SK-N-SH treated with all-trans-retinoic acid at 6 μM for 48 hours (cell line): ENCODE data around the gene KRTAP4-16.

Experiments used
- ATAC-seq: fragments of 200-7000 bp; cut with Tn5 transposase; 3 replicates; pipeline ENCODE4 v1.9.1; 2020; ENCODE audit warnings: mild to moderate bottlenecking, moderate library complexity
- ARNTL ChIP-seq: fragments of 450-650 bp; formaldehyde crosslinking; IDR thresholded peaks from 2 replicates; pipeline ENCODE4 v1.5.0; 2020; ENCODE audit warnings: low read depth, mild to moderate bottlenecking, moderate library complexity, borderline replicate concordance
- BACH2 ChIP-seq: fragments of 250-450 bp; sonication (Bioruptor Pico); IDR thresholded peaks from 2 replicates; pipeline ENCODE4 v1.9.0; 2021; ENCODE audit warnings: mild to moderate bottlenecking, borderline replicate concordance
- CREB5 ChIP-seq: fragments of 250-450 bp; sonication (Bioruptor Pico); IDR thresholded peaks from 2 replicates; pipeline ENCODE4 v1.5.1; 2020; ENCODE audit warnings: low read depth, mild to moderate bottlenecking, moderate library complexity
- CSDC2 ChIP-seq: fragments of 250-450 bp; sonication (Bioruptor Pico); IDR thresholded peaks from 2 replicates; pipeline ENCODE4 v1.5.0; 2020; ENCODE audit warnings: mild to moderate bottlenecking, moderate library complexity
- CSRNP3 ChIP-seq: fragments of 250-450 bp; sonication (Bioruptor Pico); IDR thresholded peaks from 2 replicates; pipeline ENCODE4 v1.5.1; 2021; ENCODE audit warnings: mild to moderate bottlenecking, moderate library complexity
- ESRRG ChIP-seq: fragments of 250-450 bp; sonication (Bioruptor Pico); IDR thresholded peaks from 2 replicates; pipeline ENCODE4 v1.6.1; 2021; ENCODE audit warnings: mild to moderate bottlenecking
- GLIS3 ChIP-seq: fragments of 250-450 bp; sonication (Bioruptor Pico); IDR thresholded peaks from 2 replicates; pipeline ENCODE4 v1.5.0; 2020; ENCODE audit warnings: mild to moderate bottlenecking, moderate library complexity
- ISL1 ChIP-seq: fragments of 250-450 bp; sonication (Bioruptor Pico); IDR thresholded peaks from 2 replicates; pipeline ENCODE4 v2.1.2; 2022; ENCODE audit warnings: mild to moderate bottlenecking, moderate library complexity
- OSR1 ChIP-seq: fragments of 250-450 bp; sonication (Bioruptor Pico); IDR thresholded peaks from 2 replicates; pipeline ENCODE4 v1.8.0; 2022; ENCODE audit warnings: moderate library complexity, mild to moderate bottlenecking, inconsistent platforms
- PATZ1 ChIP-seq: fragments of 250-450 bp; sonication (Bioruptor Pico); IDR thresholded peaks from 2 replicates; pipeline ENCODE4 v1.8.0; 2020; ENCODE audit warnings: mild to moderate bottlenecking, moderate library complexity, borderline replicate concordance
- POU6F1 ChIP-seq: fragments of 250-450 bp; sonication (Bioruptor Pico); IDR thresholded peaks from 2 replicates; pipeline ENCODE4 v1.8.0; 2021; ENCODE audit warnings: low read depth, mild to moderate bottlenecking, moderate library complexity, borderline replicate concordance
- PPARA ChIP-seq: fragments of 250-450 bp; sonication (Bioruptor Pico); IDR thresholded peaks from 2 replicates; pipeline ENCODE4 v1.5.0; 2020; ENCODE audit warnings: mild to moderate bottlenecking, borderline replicate concordance
- RARB ChIP-seq: fragments of 250-450 bp; sonication (Bioruptor Pico); IDR thresholded peaks from 2 replicates; pipeline ENCODE4 v1.8.0; 2021; ENCODE audit warnings: mild to moderate bottlenecking, moderate library complexity
- SNAI2 ChIP-seq: fragments of 250-450 bp; sonication (Bioruptor Pico); IDR thresholded peaks from 2 replicates; pipeline ENCODE4 v1.5.0; 2020; ENCODE audit warnings: mild to moderate bottlenecking, moderate library complexity
- TCF4 ChIP-seq: fragments of 250-450 bp; sonication (Bioruptor Pico); IDR thresholded peaks from 2 replicates; pipeline ENCODE4 v1.8.0; 2021; ENCODE audit warnings: mild to moderate bottlenecking, moderate library complexity, borderline replicate concordance
- TOX ChIP-seq: fragments of 250-450 bp; sonication (Bioruptor Pico); IDR thresholded peaks from 2 replicates; pipeline ENCODE4 v1.8.0; 2021; ENCODE audit warnings: mild to moderate bottlenecking, moderate library complexity, borderline replicate concordance
- TSHZ2 ChIP-seq: fragments of 250-450 bp; sonication (Bioruptor Pico); IDR thresholded peaks from 2 replicates; pipeline ENCODE4 v1.5.0; 2020; ENCODE audit warnings: mild to moderate bottlenecking, moderate library complexity
- ZC3H10 ChIP-seq: fragments of 250-450 bp; sonication (Bioruptor Pico); IDR thresholded peaks from 2 replicates; pipeline ENCODE4 v1.5.1; 2021; ENCODE audit warnings: mild to moderate bottlenecking, moderate library complexity
- ZFP3 ChIP-seq: fragments of 250-450 bp; sonication (Bioruptor Pico); IDR thresholded peaks from 2 replicates; pipeline ENCODE4 v1.5.0; 2020; ENCODE audit warnings: mild to moderate bottlenecking, moderate library complexity
- ZFP30 ChIP-seq: fragments of 450-650 bp; formaldehyde crosslinking; IDR thresholded peaks from 2 replicates; pipeline ENCODE4 v1.5.0; 2022; ENCODE audit warnings: mild to moderate bottlenecking, moderate library complexity
- ZNF565 ChIP-seq: fragments of 450-650 bp; formaldehyde crosslinking; conservative IDR thresholded peaks from 2 replicates; pipeline ENCODE4 v1.5.0; 2020; ENCODE audit warnings: low read depth, mild to moderate bottlenecking, moderate library complexity

Gene KRTAP4-16

GRCh38 chr17:41147531-41148204, 45.7 kb upstream of the KRTAP4-16 start:
- TF ChIP-seq ARNTL (CRISPR knock-in tag) (no peak), GLIS3 (CRISPR knock-in tag) (no peak), ISL1 (CRISPR knock-in tag) (no peak), OSR1 (CRISPR knock-in tag) (no peak), ZFP3 (CRISPR knock-in tag) (no peak), PATZ1 (CRISPR knock-in tag) (no peak), CSDC2 (CRISPR knock-in tag) (no peak), TCF4 (CRISPR knock-in tag) (no peak), TOX (CRISPR knock-in tag) (no peak), BACH2 (CRISPR knock-in tag) (no peak), ZC3H10 (CRISPR knock-in tag) (no peak), SNAI2 (CRISPR knock-in tag) (no peak), CSRNP3 (CRISPR knock-in tag) (no peak)
- no peak for ATAC-seq

- no peak for ATAC-seq
- TF ChIP-seq ZNF565 (CRISPR knock-in tag) (no peak), ZFP30 (no peak), PPARA (CRISPR knock-in tag) (no peak), PATZ1 (CRISPR knock-in tag) (no peak), RARB (CRISPR knock-in tag) (no peak), CREB5 (CRISPR knock-in tag) (no peak), ESRRG (CRISPR knock-in tag) (no peak), OSR1 (CRISPR knock-in tag) (no peak), ZFP3 (CRISPR knock-in tag) (no peak), TSHZ2 (no peak), CSDC2 (CRISPR knock-in tag) (no peak), POU6F1 (CRISPR knock-in tag) (no peak), CSRNP3 (CRISPR knock-in tag) (no peak), ZC3H10 (CRISPR knock-in tag) (no peak)
Measured at GRCh38 chr17:41145261-41145660, 43.3 kb upstream of the KRTAP4-16 start.
